Neural cell (in vitro differentiated cells): ENCODE data around the gene SDF4. TPM values are rescaled to one million over a fixed set of nuclear protein-coding genes. Genes with fewer than 3 reads are reported as not detected.

Experiments
- H2AFZ ChIP-seq: fragments of 200-600, 300-800 bp; sonication (generic), shearing (Covaris generic); 2 replicates; pipeline ENCODE4 v1.6.0; 2014; ENCODE audit warnings: low read depth, mild to moderate bottlenecking, antibody characterized with exemption, low read length, moderate library complexity
- H3F3A ChIP-seq: fragments of 200-600 bp; shearing (Covaris generic); 2 replicates; pipeline ENCODE4 v1.6.1; 2016; ENCODE audit warnings: mild to moderate bottlenecking, moderate library complexity, mixed read lengths, antibody characterized with exemption, low read length; ENCODE audit not compliant: insufficient read depth, poor library complexity, severe bottlenecking
- H3K27ac ChIP-seq: fragments of 200-600, 300-800 bp; sonication (generic), shearing (Covaris generic); 2 replicates; pipeline ENCODE4 v1.5.1; 2014; ENCODE audit warnings: mild to moderate bottlenecking, low read length, moderate library complexity
- H3K27me3 ChIP-seq: fragments of 300-800, 200-600 bp; sonication (generic), shearing (Covaris generic); 2 replicates; pipeline ENCODE4 v1.6.0; 2014; ENCODE audit warnings: mild to moderate bottlenecking, low read depth, low read length, moderate library complexity; ENCODE audit not compliant: insufficient read depth
- H3K36me3 ChIP-seq: fragments of 300-800, 200-600 bp; sonication (generic), shearing (Covaris generic); 2 replicates; pipeline ENCODE4 v1.5.1; 2014; ENCODE audit warnings: mild to moderate bottlenecking, antibody characterized with exemption, low read length, moderate library complexity; ENCODE audit not compliant: insufficient read depth
- H3K4me2 ChIP-seq: fragments of 300-800, 200-600 bp; sonication (generic), shearing (Covaris generic); 2 replicates; pipeline ENCODE4 v1.6.0; 2014; ENCODE audit warnings: mild to moderate bottlenecking, low read length
- H3K4me3 ChIP-seq: fragments of 300-800, 200-600 bp; sonication (generic), shearing (Covaris generic); 2 replicates; pipeline ENCODE4 v1.5.1; 2014; ENCODE audit warnings: mild to moderate bottlenecking, low read length, moderate library complexity
- H3K79me2 ChIP-seq: fragments of 200-600 bp; shearing (Covaris generic); replicated peaks from 2 replicates; pipeline ENCODE4 v1.6.0; 2014; ENCODE audit warnings: mild to moderate bottlenecking, low read length, moderate library complexity; ENCODE audit not compliant: insufficient read depth
- H3K9ac ChIP-seq: fragments of 300-800, 200-600 bp; sonication (generic), shearing (Covaris generic); 2 replicates; pipeline ENCODE4 v1.6.1; 2016; ENCODE audit warnings: mild to moderate bottlenecking, low read length, mixed read lengths
- H3K9me2 ChIP-seq: fragments of 200-600 bp; shearing (Covaris generic); 2 replicates; pipeline ENCODE4 v1.6.1; 2016; ENCODE audit warnings: mild to moderate bottlenecking, low read length, mixed read lengths; ENCODE audit not compliant: insufficient read depth
- H3K9me3 ChIP-seq: fragments of 200-600, 300-800 bp; sonication (generic), shearing (Covaris generic); 2 replicates; pipeline ENCODE4 v1.6.1; 2016; ENCODE audit warnings: mild to moderate bottlenecking, mixed run types, low read length, moderate library complexity, mixed read lengths
- H4K20me1 ChIP-seq: fragments of 200-600 bp; shearing (Covaris generic); 2 replicates; pipeline ENCODE4 v1.6.1; 2016; ENCODE audit warnings: mild to moderate bottlenecking, mixed run types; ENCODE audit not compliant: insufficient read depth
- CTCF ChIP-seq: fragments of 450-650 bp; IDR thresholded peaks from 2 replicates; pipeline ENCODE4 v1.5.1; 2014; ENCODE audit warnings: antibody characterized with exemption, mild to moderate bottlenecking, moderate library complexity; ENCODE audit not compliant: poor library complexity, severe bottlenecking
- EP300 ChIP-seq: fragments of 450-650 bp; conservative IDR thresholded peaks from 2 replicates; pipeline ENCODE4 v1.6.1; 2014; ENCODE audit warnings: antibody characterized with exemption, mild to moderate bottlenecking, moderate library complexity; ENCODE audit not compliant: poor library complexity, severe bottlenecking
- MXI1 ChIP-seq: fragments of 450-650 bp; conservative IDR thresholded peaks from 2 replicates; pipeline ENCODE4 v1.6.1; 2014; ENCODE audit warnings: antibody characterized with exemption, mild to moderate bottlenecking; ENCODE audit not compliant: poor library complexity, severe bottlenecking
- POLR2AphosphoS5 ChIP-seq: IDR thresholded peaks from 2 replicates; pipeline ENCODE4 v1.6.1; 2012
- RAD21 ChIP-seq: fragments of 450-650 bp; conservative IDR thresholded peaks from 2 replicates; pipeline ENCODE4 v1.6.1; 2014; ENCODE audit warnings: antibody characterized with exemption, mild to moderate bottlenecking, moderate library complexity
- REST ChIP-seq: IDR thresholded peaks from 2 replicates; pipeline ENCODE4 v1.6.1; 2012; ENCODE audit warnings: borderline replicate concordance
- SMC3 ChIP-seq: fragments of 450-650 bp; conservative IDR thresholded peaks from 2 replicates; pipeline ENCODE4 v1.6.1; 2014; ENCODE audit warnings: antibody characterized with exemption, mild to moderate bottlenecking, moderate library complexity; ENCODE audit not compliant: poor library complexity
- TAF1 ChIP-seq: IDR thresholded peaks from 2 replicates; pipeline ENCODE4 v1.6.1; 2012; ENCODE audit warnings: low read depth
- polyA plus RNA-seq: library from polyadenylated mRNA; depleted of rRNA; stranded (reverse); fragments of >200 nt; gene quantifications from 2 replicates; pipeline ENCODE4 v1.2.3, GENCODE V29; 2014

The SDF4 gene
- polyA plus RNA-seq, 1 donor from 2014 or later, result 91.2 TPM

- peak within 1 kb of the TSS; percentile 74 for H3K27ac ChIP-seq
- H3F3A ChIP-seq, result no peaks in the 10 kb centered on the region
- H3K9me2 ChIP-seq, result no peaks in the 10 kb centered on the region
- peak within 1 kb of the TSS; percentile 95 for H3K4me2 ChIP-seq
- H3K27me3 ChIP-seq, result no peaks in the 10 kb centered on the region
- no peaks in the 10 kb centered on the region for H4K20me1 ChIP-seq
- H3K79me2 ChIP-seq, result peaks cover 24% of the 10 kb centered on the region
- peak within 1 kb of the TSS; percentile 94 for H3K4me3 ChIP-seq
- no peaks in the 10 kb centered on the region for H3K9me3 ChIP-seq
- H3K9ac ChIP-seq, result peak within 1 kb of the TSS; percentile 87
- H2AFZ ChIP-seq, result peak within 1 kb of the TSS; percentile 41
- H3K36me3 ChIP-seq, result no peaks in the 10 kb centered on the region
- TF ChIP-seq MXI1 (peak; percentile 19), CTCF (no peak)
Measured at GRCh38 chr1:1232208-1232795, 501 bp upstream of the SDF4 start, which contains the start of gene B3GALT6. Gene B3GALT6 (plus strand): TSS chr1:1232237. CDS start chr1:1232279, 42 bp downstream.

- Histone ChIP-seq H3K27ac (peak overlapping the region; percentile 74), H3K9me3 (no peaks in the 10 kb centered on the region), H3K36me3 (no peaks in the 10 kb centered on the region), H3K79me2 (peaks cover 24% of the 10 kb centered on the region), H4K20me1 (no peaks in the 10 kb centered on the region), H3K4me2 (peak overlapping the region; percentile 95), H3F3A (no peaks in the 10 kb centered on the region), H2AFZ (peak overlapping the region; percentile 41), H3K9me2 (no peaks in the 10 kb centered on the region), H3K4me3 (peak overlapping the region; percentile 94), H3K27me3 (no peaks in the 10 kb centered on the region), H3K9ac (peak overlapping the region; percentile 87)
- TF ChIP-seq CTCF (peak; percentile 18), POLR2AphosphoS5 (no peak), MXI1 (no peak)
Measured at GRCh38 chr1:1230656-1231399, 973 bp downstream of the SDF4 start.

- Histone ChIP-seq H3K9me3 (no peaks in the 10 kb centered on the region), H3K36me3 (no peaks in the 10 kb centered on the region), H3K9ac (no peak overlapping the region), H3K9me2 (no peaks in the 10 kb centered on the region), H3K27me3 (no peaks in the 10 kb centered on the region), H3K4me3 (peak overlapping the region; percentile 94), H3K79me2 (peaks cover 24% of the 10 kb centered on the region), H3F3A (no peaks in the 10 kb centered on the region), H2AFZ (no peak overlapping the region), H3K27ac (no peak overlapping the region), H3K4me2 (no peak overlapping the region), H4K20me1 (no peaks in the 10 kb centered on the region)
- TF ChIP-seq SMC3 (no peak), POLR2AphosphoS5 (no peak), EP300 (no peak), RAD21 (no peak), TAF1 (no peak), MXI1 (no peak), REST (no peak)
Measured at GRCh38 chr1:1229770-1230169, 2.0 kb downstream of the SDF4 start.
